A673 (cell line): ENCODE results near the gene IRX5. TPM values are rescaled to one million over a fixed set of nuclear protein-coding genes. Genes with fewer than 3 reads are reported as not detected.

Experiments
- BruUV-seq: library from RNA; stranded (reverse); fragments of 400-500 nt; replicated peaks from 2 replicates; lab custom pipeline; 2021; lab: Mats Ljungman, UMichigan
- CTCF ChIA-PET: fragments of 300-600 bp; sonication (Branson Sonifier 250); formaldehyde crosslinking; loops from one replicate; lab custom pipeline; 2022; ENCODE audit warnings: antibody characterized with exemption; lab: Charles Lee
- POLR2A ChIA-PET: fragments of 300-600 bp; sonication (Branson Sonifier 250); formaldehyde crosslinking; loops from one replicate; lab custom pipeline; 2022; ENCODE audit warnings: antibody characterized with exemption; ENCODE audit not compliant: low non-redundant PET; lab: Charles Lee
- DNase-seq: peaks from one replicate; pipeline ENCODE4 v3.0.0-alpha.2; 2015; ENCODE audit warnings: low spot score
- H3K27ac ChIP-seq: fragments of 200-600 bp; sonication (generic); 2 replicates; pipeline ENCODE4 v1.5.1; 2016; ENCODE audit warnings: mixed run types, low read depth, mild to moderate bottlenecking, mixed read lengths, antibody characterized with exemption, low read length; ENCODE audit not compliant: poor library complexity, severe bottlenecking
- H3K27me3 ChIP-seq: fragments of 200-600 bp; sonication (generic); replicated peaks from 2 replicates; pipeline ENCODE4 v1.6.1; 2017; ENCODE audit warnings: mixed run types, low read depth, mild to moderate bottlenecking, mixed read lengths, antibody characterized with exemption, low read length; ENCODE audit not compliant: insufficient read depth, poor library complexity
- H3K36me3 ChIP-seq: fragments of 200-600 bp; sonication (generic); 2 replicates; pipeline ENCODE4 v1.6.1; 2016; ENCODE audit warnings: mixed run types, mild to moderate bottlenecking, mixed read lengths, antibody characterized with exemption, low read length; ENCODE audit not compliant: insufficient read depth, poor library complexity, severe bottlenecking
- H3K4me1 ChIP-seq: fragments of 200-600 bp; sonication (generic); 2 replicates; pipeline ENCODE4 v1.6.1; 2017; ENCODE audit warnings: mixed run types, mild to moderate bottlenecking, mixed read lengths, antibody characterized with exemption, low read length; ENCODE audit not compliant: insufficient read depth, poor library complexity, severe bottlenecking
- H3K4me3 ChIP-seq: fragments of 200-600 bp; sonication (generic); 2 replicates; pipeline ENCODE4 v1.5.1; 2016; ENCODE audit warnings: low read depth, mixed run types, mild to moderate bottlenecking, mixed read lengths, low read length; ENCODE audit not compliant: poor library complexity, severe bottlenecking
- H3K9me3 ChIP-seq: fragments of 200-600 bp; sonication (generic); 2 replicates; pipeline ENCODE4 v1.6.1; 2016; ENCODE audit warnings: mixed run types, low read depth, mild to moderate bottlenecking, mixed read lengths, antibody characterized with exemption, low read length; ENCODE audit not compliant: poor library complexity, severe bottlenecking
- CTCF ChIP-seq: fragments of 300-800, 200-600 bp; sonication (generic); conservative IDR thresholded peaks from 2 replicates; pipeline ENCODE4 v1.5.1; 2017; ENCODE audit warnings: low read depth, mild to moderate bottlenecking, antibody characterized with exemption, low read length, moderate library complexity, mixed read lengths
- EZH2 ChIP-seq: fragments of 200-600 bp; sonication (generic); IDR thresholded peaks from 2 replicates; pipeline ENCODE4 v1.6.1; 2017; ENCODE audit warnings: borderline replicate concordance, low read depth, mild to moderate bottlenecking, mixed read lengths, antibody characterized with exemption, low read length; ENCODE audit not compliant: poor library complexity, severe bottlenecking
- intact Hi-C: fragments of 100-400 bp; cut with micrococcal nuclease; formaldehyde crosslinking; loops from one replicate; pipeline ENCODE4 v1.10.0; 2022; ENCODE audit not compliant: unreplicated experiment
- total RNA-seq: library from RNA; stranded (reverse); gene quantifications from 2 replicates; pipeline ENCODE4 v1.2.3, GENCODE V29; 2021

IRX5 gene
- total RNA-seq, 1 experiment from 2014 or later = 9.0 TPM

- TF ChIP-seq CTCF = no peak
- TF ChIP-seq EZH2 = no peak
- H3K27me3 ChIP-seq = no peaks in the 10 kb centered on the region
- no peak for DNase-seq
- ChIA-PET POLR2A (no interaction called here), CTCF (no interaction called here)
- H3K4me3 ChIP-seq = no peak overlapping the region
- intact Hi-C loops = no loop called here
- H3K9me3 ChIP-seq = no peaks in the 10 kb centered on the region
- no peaks in the 10 kb centered on the region for H3K36me3 ChIP-seq
- BruUV-seq = no TSS peak
- no peaks in the 10 kb centered on the region for H3K4me1 ChIP-seq
- no peak overlapping the region for H3K27ac ChIP-seq
These were observed 27.6 kb upstream of the IRX5 start for GRCh38 chr16:54903047-54903446.

- ChIA-PET POLR2A (no interaction called here), CTCF (no interaction called here)
- Histone ChIP-seq H3K36me3 (no peaks in the 10 kb centered on the region), H3K9me3 (no peaks in the 10 kb centered on the region), H3K4me1 (no peaks in the 10 kb centered on the region), H3K4me3 (no peak overlapping the region), H3K27ac (no peak overlapping the region), H3K27me3 (no peaks in the 10 kb centered on the region)
- TF ChIP-seq CTCF (no peak), EZH2 (no peak)
- DNase-seq = no peak
- intact Hi-C loops = no loop called here
- no TSS peak for BruUV-seq
These were observed 19.6 kb upstream of the IRX5 start for GRCh38 chr16:54911079-54911478.

- no peak for DNase-seq
- intact Hi-C loops = no loop called here
- Histone ChIP-seq H3K36me3 (peaks cover under 1% of the 10 kb centered on the region), H3K9me3 (no peaks in the 10 kb centered on the region), H3K4me1 (no peaks in the 10 kb centered on the region), H3K27ac (no peak overlapping the region), H3K4me3 (no peak overlapping the region), H3K27me3 (no peaks in the 10 kb centered on the region)
- no TSS peak for BruUV-seq
- TF ChIP-seq CTCF = no peak
- no peak for TF ChIP-seq EZH2
- ChIA-PET POLR2A (no interaction called here), CTCF (no interaction called here)
These were observed 17.9 kb upstream of the IRX5 start for GRCh38 chr16:54912720-54913119.
